HL-60 (cell line): ENCODE data around the gene SORCS2.

Source experiments
- GABPA ChIP-seq: IDR thresholded peaks from 2 replicates; pipeline ENCODE4 v1.6.1; 2012; ENCODE audit warnings: low read depth
- POLR2AphosphoS5 ChIP-seq: IDR thresholded peaks from 2 replicates; pipeline ENCODE4 v1.6.1; 2012; ENCODE audit warnings: low read depth
- REST ChIP-seq: IDR thresholded peaks from 2 replicates; pipeline ENCODE4 v1.6.1; 2012; ENCODE audit warnings: low read depth; ENCODE audit not compliant: insufficient replicate concordance
- TF ChIP-seq, protein P1 (sequence below): IDR thresholded peaks from one replicate; pipeline ENCODE4 v1.5.1; 2011; ENCODE audit warnings: low read length, control low read depth, inconsistent platforms; ENCODE audit not compliant: insufficient read depth

DNA sequence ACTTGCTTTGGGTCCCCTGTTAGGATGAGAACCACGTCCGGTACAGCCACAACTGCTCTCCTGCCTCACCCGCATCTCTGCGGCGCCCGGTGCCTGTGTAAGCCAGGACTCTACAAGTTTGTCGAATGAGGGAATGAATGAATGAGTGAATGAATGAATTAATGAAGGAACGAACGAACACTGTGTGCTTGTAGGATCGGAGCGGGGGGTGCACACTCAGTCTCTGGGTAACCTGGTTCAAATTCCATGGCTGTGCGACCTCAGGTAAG, 443.8 kb downstream of the SORCS2 start:
- no peak for TF ChIP-seq POLR2AphosphoS5
- TF ChIP-seq, protein P1, sequence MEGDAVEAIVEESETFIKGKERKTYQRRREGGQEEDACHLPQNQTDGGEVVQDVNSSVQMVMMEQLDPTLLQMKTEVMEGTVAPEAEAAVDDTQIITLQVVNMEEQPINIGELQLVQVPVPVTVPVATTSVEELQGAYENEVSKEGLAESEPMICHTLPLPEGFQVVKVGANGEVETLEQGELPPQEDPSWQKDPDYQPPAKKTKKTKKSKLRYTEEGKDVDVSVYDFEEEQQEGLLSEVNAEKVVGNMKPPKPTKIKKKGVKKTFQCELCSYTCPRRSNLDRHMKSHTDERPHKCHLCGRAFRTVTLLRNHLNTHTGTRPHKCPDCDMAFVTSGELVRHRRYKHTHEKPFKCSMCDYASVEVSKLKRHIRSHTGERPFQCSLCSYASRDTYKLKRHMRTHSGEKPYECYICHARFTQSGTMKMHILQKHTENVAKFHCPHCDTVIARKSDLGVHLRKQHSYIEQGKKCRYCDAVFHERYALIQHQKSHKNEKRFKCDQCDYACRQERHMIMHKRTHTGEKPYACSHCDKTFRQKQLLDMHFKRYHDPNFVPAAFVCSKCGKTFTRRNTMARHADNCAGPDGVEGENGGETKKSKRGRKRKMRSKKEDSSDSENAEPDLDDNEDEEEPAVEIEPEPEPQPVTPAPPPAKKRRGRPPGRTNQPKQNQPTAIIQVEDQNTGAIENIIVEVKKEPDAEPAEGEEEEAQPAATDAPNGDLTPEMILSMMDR, result no peak
- TF ChIP-seq REST, result no peak
- TF ChIP-seq GABPA, result no peak
